CD14-positive monocyte (primary cell): ENCODE data around the gene FNDC3B. TPM values are rescaled to one million over a fixed set of nuclear protein-coding genes. Genes with fewer than 3 reads are reported as not detected.
A peak's percentile ranks its signal among the peaks of the same experiment; 100 is the strongest.

Experiments
- DNase-seq, 3 donors: peaks; one replicate each; pipeline ENCODE4 v3.0.0-alpha.2; 2011 to 2022
- H2AFZ ChIP-seq: 2 replicates; pipeline ENCODE4 v1.6.0; 2012; ENCODE audit warnings: mild to moderate bottlenecking, low read depth, low read length, inconsistent platforms; ENCODE audit not compliant: insufficient read depth, poor library complexity, severe bottlenecking
- H3K27ac ChIP-seq, 2 donors: 1 replicate in 1 of 2; 2 replicates in 1 of 2; pipeline ENCODE4 v1.5.1; 2012 to 2013; ENCODE audit warnings: low read length in 2 of 2, control low read depth in 1 of 2, inconsistent platforms in 1 of 2, low read depth in 1 of 2, mild to moderate bottlenecking in 1 of 2
- H3K27me3 ChIP-seq, 2 donors: one replicate each; pipeline versions ENCODE4 v1.6.0 to v1.6.1; 2011 to 2013; ENCODE audit warnings: low read length in 2 of 2; ENCODE audit not compliant: control insufficient read depth in 2 of 2, insufficient read depth in 2 of 2
- H3K36me3 ChIP-seq, 2 donors: replicated peaks in 1 of 2; 1 replicate in 1 of 2; 2 replicates in 1 of 2; pipeline versions ENCODE4 v1.5.1 to v1.6.1; 2012 to 2013; ENCODE audit warnings: low read length in 2 of 2, control low read depth in 1 of 2, inconsistent platforms in 1 of 2, mild to moderate bottlenecking in 1 of 2; ENCODE audit not compliant: insufficient read depth in 2 of 2, control insufficient read depth in 1 of 2
- H3K4me1 ChIP-seq, 2 donors: 1 replicate in 1 of 2; 2 replicates in 1 of 2; pipeline versions ENCODE4 v1.5.1 to v1.6.1; 2012 to 2013; ENCODE audit warnings: low read length in 2 of 2, control low read depth in 1 of 2, inconsistent platforms in 1 of 2, mild to moderate bottlenecking in 1 of 2, moderate library complexity in 1 of 2; ENCODE audit not compliant: insufficient read depth in 2 of 2, control insufficient read depth in 1 of 2
- H3K4me2 ChIP-seq: replicated peaks from 2 replicates; pipeline ENCODE3; 2012; ENCODE audit warnings: low read length, moderate library complexity, mild to moderate bottlenecking; ENCODE audit not compliant: poor library complexity, severe bottlenecking; ENCODE audit errors: extremely low read depth
- H3K4me3 ChIP-seq, 3 experiments: fragments of 200-600 bp in 1 of 3; sonication (generic) in 1 of 3; replicated peaks in 1 of 3; 1 replicate in 2 of 3; 2 replicates in 1 of 3; pipeline ENCODE4 v1.5.1; 2011 to 2013; ENCODE audit warnings: low read length in 3 of 3, mild to moderate bottlenecking in 3 of 3, control low read depth in 2 of 3, low read depth in 2 of 3, inconsistent platforms in 1 of 3, moderate library complexity in 1 of 3
- H3K79me2 ChIP-seq: 2 replicates; pipeline ENCODE4 v1.6.0; 2012; ENCODE audit warnings: mild to moderate bottlenecking, control low read depth, inconsistent platforms, low read length, moderate library complexity; ENCODE audit not compliant: insufficient read depth
- H3K9ac ChIP-seq: 2 replicates; pipeline ENCODE4 v1.6.0; 2017; ENCODE audit warnings: low read length, mild to moderate bottlenecking; ENCODE audit not compliant: insufficient read depth, poor library complexity, severe bottlenecking
- H3K9me3 ChIP-seq, 2 donors: replicated peaks in 1 of 2; 1 replicate in 1 of 2; 2 replicates in 1 of 2; pipeline versions ENCODE4 v1.5.1 to v1.6.1; 2012 to 2013; ENCODE audit warnings: low read length in 2 of 2, control low read depth in 1 of 2; ENCODE audit not compliant: control insufficient read depth in 1 of 2, insufficient read depth in 1 of 2
- H4K20me1 ChIP-seq: 2 replicates; pipeline ENCODE4 v1.6.0; 2012; ENCODE audit warnings: mild to moderate bottlenecking, low read length, control low read depth, moderate library complexity; ENCODE audit not compliant: insufficient read depth
- H3K27ac Mint-ChIP-seq, 7 donors: one replicate each; pipeline ENCODE4 v1.8.0; 2020; ENCODE audit warnings: mild to moderate bottlenecking in 7 of 7, mixed read lengths in 7 of 7, moderate library complexity in 6 of 7, inconsistent platforms in 2 of 7
- H3K27me3 Mint-ChIP-seq, 3 donors: one replicate each; pipeline ENCODE4 v1.8.0; 2021 to 2022; ENCODE audit warnings: low read depth in 3 of 3, mild to moderate bottlenecking in 3 of 3, mixed read lengths in 3 of 3, moderate library complexity in 3 of 3, inconsistent platforms in 1 of 3
- H3K36me3 Mint-ChIP-seq, 2 donors: one replicate each; pipeline ENCODE4 v1.8.0; 2020; ENCODE audit warnings: mixed read lengths in 2 of 2, inconsistent platforms in 1 of 2, mild to moderate bottlenecking in 1 of 2
- H3K4me1 Mint-ChIP-seq: one replicate; pipeline ENCODE4 v1.8.0; 2020; ENCODE audit warnings: mild to moderate bottlenecking, mixed read lengths
- H3K4me3 Mint-ChIP-seq, 2 donors: one replicate each; pipeline ENCODE4 v1.8.0; 2020; ENCODE audit warnings: mild to moderate bottlenecking in 2 of 2, mixed read lengths in 2 of 2, moderate library complexity in 1 of 2
- H3K9me3 Mint-ChIP-seq, 7 donors: one replicate each; pipeline ENCODE4 v1.8.0; 2020 to 2022; ENCODE audit warnings: mixed read lengths in 7 of 7, mild to moderate bottlenecking in 6 of 7, moderate library complexity in 6 of 7, inconsistent platforms in 2 of 7
- WGBS: methylation state at CpG from one replicate; pipeline ENCODE4 v1.1.5; 2013; ENCODE audit warnings: missing lambda C conversion rate; ENCODE audit not compliant: insufficient coverage; 5-methylcytosine and 5-hydroxymethylcytosine counted together
- intact Hi-C, 2 donors: fragments of 100-400 bp; cut with micrococcal nuclease; formaldehyde crosslinking; loops; one replicate each; pipeline versions ENCODE4 v1.15.0 to v1.15.1; 2023
- polyA plus RNA-seq, 3 donors: library from polyadenylated mRNA; depleted of rRNA in 1 of 3; unstranded in 2 of 3; stranded (reverse) in 1 of 3; fragments of 300-500 nt in 2 of 3; fragments of >200 nt in 1 of 3; fragmentation: Illumina TruSeq in 2 of 3; gene quantifications; 1 replicate in 2 of 3; 2 replicates in 1 of 3; pipeline ENCODE4 v1.2.3, GENCODE V29; 2012 to 2021
- TF ChIP-seq, protein P1 (sequence below): fragments of 200-600 bp; IDR thresholded peaks from one replicate; pipeline ENCODE4 v1.8.0; 2022; ENCODE audit warnings: antibody characterized with exemption, mild to moderate bottlenecking

FNDC3B gene
- polyA plus RNA-seq, 3 donors = 19.6 to 36.1 (median 25.7) TPM

- peak overlapping the region; percentile 31 for H2AFZ ChIP-seq
- peaks cover 0 to 2% (median 0%) of the 10 kb centered on the region in 3 donors for H3K27me3 Mint-ChIP-seq
- peaks cover 73% of the 10 kb centered on the region for H3K4me1 Mint-ChIP-seq
- TF ChIP-seq, protein P1, sequence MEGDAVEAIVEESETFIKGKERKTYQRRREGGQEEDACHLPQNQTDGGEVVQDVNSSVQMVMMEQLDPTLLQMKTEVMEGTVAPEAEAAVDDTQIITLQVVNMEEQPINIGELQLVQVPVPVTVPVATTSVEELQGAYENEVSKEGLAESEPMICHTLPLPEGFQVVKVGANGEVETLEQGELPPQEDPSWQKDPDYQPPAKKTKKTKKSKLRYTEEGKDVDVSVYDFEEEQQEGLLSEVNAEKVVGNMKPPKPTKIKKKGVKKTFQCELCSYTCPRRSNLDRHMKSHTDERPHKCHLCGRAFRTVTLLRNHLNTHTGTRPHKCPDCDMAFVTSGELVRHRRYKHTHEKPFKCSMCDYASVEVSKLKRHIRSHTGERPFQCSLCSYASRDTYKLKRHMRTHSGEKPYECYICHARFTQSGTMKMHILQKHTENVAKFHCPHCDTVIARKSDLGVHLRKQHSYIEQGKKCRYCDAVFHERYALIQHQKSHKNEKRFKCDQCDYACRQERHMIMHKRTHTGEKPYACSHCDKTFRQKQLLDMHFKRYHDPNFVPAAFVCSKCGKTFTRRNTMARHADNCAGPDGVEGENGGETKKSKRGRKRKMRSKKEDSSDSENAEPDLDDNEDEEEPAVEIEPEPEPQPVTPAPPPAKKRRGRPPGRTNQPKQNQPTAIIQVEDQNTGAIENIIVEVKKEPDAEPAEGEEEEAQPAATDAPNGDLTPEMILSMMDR = no peak
- peak overlapping the region; percentile 90 to 97 (median 95) for H3K27ac Mint-ChIP-seq
- peaks cover 56 to 67% of the 10 kb centered on the region in 2 donors for H3K4me1 ChIP-seq
- no peaks in the 10 kb centered on the region for H3K27me3 ChIP-seq
- 0% methylated on average over 5 of the region's 7 CpGs for WGBS
- H3K9ac ChIP-seq = peak overlapping the region; percentile 41
- peaks cover 94% of the 10 kb centered on the region for H3K79me2 ChIP-seq
- H3K36me3 ChIP-seq = no peaks in the 10 kb centered on the region
- H3K9me3 ChIP-seq = no peaks in the 10 kb centered on the region
- peak overlapping the region; percentile 51 to 76 for H3K27ac ChIP-seq
- H3K4me2 ChIP-seq = peak overlapping the region; percentile 65
- H4K20me1 ChIP-seq = peaks cover 79% of the 10 kb centered on the region
- DNase-seq = peak; percentile 68 to 87 (median 79)
- H3K4me3 ChIP-seq = peak overlapping the region in 2 of 3 experiments; percentile 29 to 53
- no peaks in the 10 kb centered on the region for H3K9me3 Mint-ChIP-seq
- peaks cover 11 to 13% of the 10 kb centered on the region in 2 donors for H3K36me3 Mint-ChIP-seq
- intact Hi-C loops = loop anchor here in 1 of 2 donors (5.0 kb wide), 2 partner anchors 35 to 65 kb away; no protein-coding TSS in a partner anchor
- H3K4me3 Mint-ChIP-seq = peak overlapping the region; percentile 71 to 86
Measured at GRCh38 chr3:172106989-172107388, 67.6 kb downstream of the FNDC3B start.

DNA sequence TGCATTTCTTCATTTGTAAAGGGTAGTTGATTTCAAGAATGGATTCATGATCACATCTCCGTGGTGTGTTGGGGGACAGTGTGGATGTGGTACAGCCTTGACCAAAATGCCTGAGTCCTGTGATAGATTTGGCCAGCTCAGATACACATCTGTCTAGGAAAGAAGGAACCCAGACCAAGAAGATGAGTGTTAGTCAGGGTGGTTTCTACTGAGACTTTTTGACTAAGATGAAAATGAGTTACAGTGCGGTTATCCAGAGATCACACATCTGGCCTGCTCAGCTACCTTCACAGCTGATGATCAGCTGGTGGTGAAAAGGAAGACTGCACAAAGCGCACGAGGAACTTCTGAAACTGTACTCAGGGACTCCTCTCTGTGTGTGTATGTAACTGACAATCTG is 68.0 kb downstream of the FNDC3B start:
- H3K9ac ChIP-seq = peak overlapping the region; percentile 41
- peaks cover 94% of the 10 kb centered on the region for H3K79me2 ChIP-seq

More for the DNA sequence above, 68.0 kb downstream of the FNDC3B start:
- Mint-ChIP-seq H3K36me3 (peaks cover 14 to 17% of the 10 kb centered on the region in 2 donors), H3K27ac (peak overlapping the region; percentile 90 to 97 (median 95)), H3K9me3 (no peaks in the 10 kb centered on the region), H3K4me3 (peak overlapping the region; percentile 71 to 86), H3K27me3 (peaks cover 0 to 2% (median 0%) of the 10 kb centered on the region in 3 donors), H3K4me1 (peaks cover 72% of the 10 kb centered on the region)
- WGBS = 22% methylated on average over 4 of the region's 4 CpGs
- peaks cover 0 to 3% of the 10 kb centered on the region in 2 donors for H3K36me3 ChIP-seq
- H3K27me3 ChIP-seq = no peaks in the 10 kb centered on the region
- no peak overlapping the region for H2AFZ ChIP-seq
- intact Hi-C loops = loop anchor here in 1 of 2 donors (5.0 kb wide), 2 partner anchors 35 to 65 kb away; no protein-coding TSS in a partner anchor
- peak overlapping the region; percentile 65 for H3K4me2 ChIP-seq
- peak; percentile 48 to 69 (median 61) for DNase-seq
- peaks cover 52 to 63% of the 10 kb centered on the region in 2 donors for H3K4me1 ChIP-seq
- H3K4me3 ChIP-seq = peak overlapping the region in 2 of 3 experiments; percentile 29 to 53
- H4K20me1 ChIP-seq = peaks cover 79% of the 10 kb centered on the region
- H3K27ac ChIP-seq = peak overlapping the region; percentile 51 to 76
- TF ChIP-seq, protein P1 = no peak
- no peaks in the 10 kb centered on the region for H3K9me3 ChIP-seq
